Thoracic aorta (tissue), 2 donors: ENCODE results near the gene CTNNA2. TPM values are rescaled to one million over a fixed set of nuclear protein-coding genes. Genes with fewer than 3 reads are reported as not detected.

Source experiments
- ATAC-seq: fragments of 150-250 bp; one replicate; pipeline ENCODE4 v1.8.0; 2017; ENCODE audit warnings: low read depth; ENCODE audit not compliant: insufficient number of reproducible peaks, low FRiP score
- DNase-seq: peaks from one replicate; pipeline ENCODE4 v3.0.0-alpha.2; 2020; ENCODE audit warnings: low spot score
- H3K27ac ChIP-seq, 2 donors: fragments of 200-600 bp; sonication (generic); 1 replicate in 1 of 2; 2 replicates in 1 of 2; pipeline ENCODE4 v1.5.1; 2016; ENCODE audit warnings: mild to moderate bottlenecking in 2 of 2, moderate library complexity in 2 of 2
- H3K27me3 ChIP-seq: fragments of 200-600 bp; sonication (generic); replicated peaks from 2 replicates; pipeline ENCODE4 v1.6.0; 2016; ENCODE audit warnings: mild to moderate bottlenecking; ENCODE audit not compliant: insufficient read depth
- H3K36me3 ChIP-seq: fragments of 200-600 bp; sonication (generic); one replicate; pipeline ENCODE4 v1.5.1; 2016
- H3K4me1 ChIP-seq, 2 donors: fragments of 200-600 bp; sonication (generic); 1 replicate in 1 of 2; 2 replicates in 1 of 2; pipeline versions ENCODE4 v1.5.1 to v1.6.0; 2016; ENCODE audit warnings: low read depth in 2 of 2, mild to moderate bottlenecking in 1 of 2; ENCODE audit not compliant: control insufficient read depth in 1 of 2
- H3K4me3 ChIP-seq: fragments of 200-600 bp; sonication (generic); 2 replicates; pipeline ENCODE4 v1.5.1; 2016; ENCODE audit warnings: mild to moderate bottlenecking
- H3K9me3 ChIP-seq: fragments of 200-600 bp; sonication (generic); 2 replicates; pipeline ENCODE4 v1.5.1; 2016
- CTCF ChIP-seq: fragments of 200-600 bp; sonication (generic); IDR thresholded peaks from one replicate; pipeline ENCODE4 v1.5.1; 2019; ENCODE audit warnings: antibody characterized with exemption
- total RNA-seq, 2 donors: library from RNA; depleted of rRNA; stranded (reverse); fragments of >200 nt; gene quantifications; one replicate each; pipeline versions ENCODE4 v1.1.0 to v1.2.3, GENCODE V29; 2016

CTNNA2 gene
- total RNA-seq, 2 donors from 2014 or later = not detected

- Histone ChIP-seq H3K27ac (no peak overlapping the region), H3K4me3 (no peak overlapping the region), H3K9me3 (no peaks in the 10 kb centered on the region), H3K36me3 (no peaks in the 10 kb centered on the region), H3K27me3 (no peaks in the 10 kb centered on the region), H3K4me1 (no peaks in the 10 kb centered on the region)
- TF ChIP-seq CTCF = no peak
- ATAC-seq (no peak), DNase-seq (no peak)
Observed at GRCh38 chr2:80437959-80438358, 925.1 kb downstream of the CTNNA2 start.

- no peak for DNase-seq
- no peak for ATAC-seq
- Histone ChIP-seq H3K27me3 (no peaks in the 10 kb centered on the region), H3K9me3 (no peaks in the 10 kb centered on the region), H3K4me3 (no peak overlapping the region), H3K4me1 (no peaks in the 10 kb centered on the region), H3K27ac (no peak overlapping the region), H3K36me3 (no peaks in the 10 kb centered on the region)
- TF ChIP-seq CTCF = no peak
Observed at GRCh38 chr2:80438686-80439085, 925.8 kb downstream of the CTNNA2 start.

- no peak for DNase-seq
- no peak overlapping the region for H3K27ac ChIP-seq
- no peaks in the 10 kb centered on the region for H3K4me1 ChIP-seq
- TF ChIP-seq CTCF = no peak
- H3K36me3 ChIP-seq = no peaks in the 10 kb centered on the region
- no peaks in the 10 kb centered on the region for H3K9me3 ChIP-seq
- no peak overlapping the region for H3K4me3 ChIP-seq
- no peaks in the 10 kb centered on the region for H3K27me3 ChIP-seq
- no peak for ATAC-seq
Observed at GRCh38 chr2:80454628-80455027, 941.8 kb downstream of the CTNNA2 start.

- Histone ChIP-seq H3K27me3 (no peaks in the 10 kb centered on the region), H3K9me3 (no peaks in the 10 kb centered on the region), H3K4me3 (no peak overlapping the region), H3K27ac (no peak overlapping the region), H3K4me1 (no peaks in the 10 kb centered on the region), H3K36me3 (no peaks in the 10 kb centered on the region)
- no peak for DNase-seq
- ATAC-seq = no peak
- no peak for TF ChIP-seq CTCF
Observed at GRCh38 chr2:80459028-80459427, 946.2 kb downstream of the CTNNA2 start.

GRCh38 chr2:80461505-80462197 is 948.8 kb downstream of the CTNNA2 start:
- no peak for TF ChIP-seq CTCF
- Histone ChIP-seq H3K4me3 (no peak overlapping the region), H3K4me1 (no peaks in the 10 kb centered on the region), H3K27me3 (no peaks in the 10 kb centered on the region), H3K36me3 (no peaks in the 10 kb centered on the region), H3K27ac (no peak overlapping the region), H3K9me3 (no peaks in the 10 kb centered on the region)
- ATAC-seq = no peak
- no peak for DNase-seq
